ENCODE measurements around the gene BMPER. TPM values are rescaled to one million over a fixed set of nuclear protein-coding genes. Genes with fewer than 3 reads are reported as not detected.

The BMPER gene
- total RNA-seq, 1 experiment from 2014 or later: 0.50 TPM

DNA sequence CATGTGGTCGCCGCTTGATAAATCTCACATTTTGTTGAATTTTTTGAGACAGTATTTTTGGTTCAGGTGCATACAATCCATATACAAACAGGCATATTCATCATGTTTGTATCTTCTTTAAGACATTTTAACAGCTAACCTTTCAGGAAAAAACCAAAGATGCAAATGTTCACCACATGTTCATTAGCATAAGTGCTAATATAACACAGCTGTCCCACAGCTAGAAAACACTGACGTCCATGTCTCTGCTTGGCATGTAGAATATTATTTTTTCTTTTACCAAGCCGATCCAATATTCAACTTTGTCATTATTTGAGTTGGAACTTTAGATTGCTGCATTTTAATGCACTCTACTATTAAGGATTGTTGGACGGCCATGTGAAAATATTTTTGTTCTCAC is 31.2 kb downstream of the BMPER start:
- CTCF ChIA-PET: no interaction called here
- no peak for TF ChIP-seq EZH2 (IDR thresholded peaks at IDR 0.05; ENCODE audit: low read depth)
- no peak for TF ChIP-seq CTCF (conservative IDR thresholded peaks at IDR 0.05)
- intact Hi-C loops (cut with micrococcal nuclease; ENCODE audit: unreplicated experiment): no loop called here

DNA sequence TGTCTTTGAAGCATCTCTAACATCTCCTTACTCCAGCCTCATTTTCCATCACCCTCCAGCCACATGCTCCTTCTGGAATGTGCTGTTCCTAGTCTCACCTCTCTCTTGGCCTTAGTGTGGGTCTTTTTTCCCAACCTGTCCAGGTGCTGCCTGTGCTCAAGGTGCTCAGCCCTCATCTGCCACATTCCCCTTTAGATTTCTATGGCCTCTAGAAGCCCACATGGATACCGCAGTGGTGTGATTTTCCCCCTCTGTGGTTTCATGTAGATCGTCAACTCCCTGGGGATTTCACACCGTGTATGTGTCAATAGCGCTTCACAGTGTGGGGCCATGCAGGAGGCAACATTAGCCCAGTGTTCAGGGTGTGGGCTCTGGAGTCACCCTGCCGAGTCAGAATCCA is 32.5 kb downstream of the BMPER start:
- ChIA-PET CTCF (no interaction called here), POLR2A (ENCODE audit: unreplicated experiment) (no interaction called here)

More for the DNA sequence above, 31.2 kb downstream of the BMPER start:
- no peak overlapping the region for H3K27ac ChIP-seq
- H3F3A ChIP-seq (ENCODE audit: insufficient read depth, low read depth): no peaks in the 10 kb centered on the region
- no peaks in the 10 kb centered on the region for H3K9me2 ChIP-seq (ENCODE audit: insufficient read depth)
- H3K4me1 ChIP-seq (replicated peaks; ENCODE audit: insufficient read depth): no peaks in the 10 kb centered on the region
- no peak overlapping the region for H3K4me2 ChIP-seq
- H3K79me2 ChIP-seq (ENCODE audit: low read depth): no peaks in the 10 kb centered on the region
- no peak overlapping the region for H3K4me3 ChIP-seq
- H2AFZ ChIP-seq: no peak overlapping the region
- H3K27me3 ChIP-seq (ENCODE audit: insufficient read depth, low read depth): 0 out of 2 replicates have a peak, but pooled peaks cover 4% of the 10 kb centered on the region
- H4K20me1 ChIP-seq (ENCODE audit: insufficient read depth): no peaks in the 10 kb centered on the region
- no peak for DNase-seq
- no peaks in the 10 kb centered on the region for H3K36me3 ChIP-seq (ENCODE audit: low read depth)
- POLR2A ChIA-PET (ENCODE audit: unreplicated experiment): interaction anchor here (0.7 kb wide), 1 partner anchor 83 kb away, joined by 3 read pairs; no protein-coding TSS in a partner anchor
- no TSS peak for BruUV-seq (replicated peaks)
- no peaks in the 10 kb centered on the region for H3K9me3 ChIP-seq (ENCODE audit: insufficient read depth, low read depth)

GRCh38 chr7:33939121-33939520 is 33.8 kb downstream of the BMPER start:
- no peaks in the 10 kb centered on the region for H3K9me3 ChIP-seq (ENCODE audit: insufficient read depth, low read depth)
- H3K79me2 ChIP-seq (ENCODE audit: low read depth): no peaks in the 10 kb centered on the region
- CTCF ChIA-PET: no interaction called here
- H3K36me3 ChIP-seq (ENCODE audit: low read depth): no peaks in the 10 kb centered on the region
- POLR2A ChIA-PET (ENCODE audit: unreplicated experiment): no interaction called here
- BruUV-seq (replicated peaks): no TSS peak
- no peak overlapping the region for H3K4me2 ChIP-seq
- H3K4me1 ChIP-seq (replicated peaks; ENCODE audit: insufficient read depth): no peaks in the 10 kb centered on the region
- no peak overlapping the region for H3K27ac ChIP-seq
- no peak for DNase-seq
- no peak overlapping the region for H2AFZ ChIP-seq
- no peaks in the 10 kb centered on the region for H4K20me1 ChIP-seq (ENCODE audit: insufficient read depth)
- H3K27me3 ChIP-seq (ENCODE audit: insufficient read depth, low read depth): no peaks in the 10 kb centered on the region
- TF ChIP-seq CTCF (conservative IDR thresholded peaks at IDR 0.05) (no peak), EZH2 (IDR thresholded peaks at IDR 0.05; ENCODE audit: low read depth) (no peak)
- no peaks in the 10 kb centered on the region for H3F3A ChIP-seq (ENCODE audit: insufficient read depth, low read depth)
- H3K9me2 ChIP-seq (ENCODE audit: insufficient read depth): no peaks in the 10 kb centered on the region
- intact Hi-C loops (cut with micrococcal nuclease; ENCODE audit: unreplicated experiment): no loop called here
- H3K4me3 ChIP-seq: no peak overlapping the region

More for the DNA sequence above, 32.5 kb downstream of the BMPER start:
- no peaks in the 10 kb centered on the region for H3K9me3 ChIP-seq (ENCODE audit: insufficient read depth, low read depth)
- TF ChIP-seq EZH2 (IDR thresholded peaks at IDR 0.05; ENCODE audit: low read depth): no peak
- no peak for TF ChIP-seq CTCF (conservative IDR thresholded peaks at IDR 0.05)
- H3K4me3 ChIP-seq: no peak overlapping the region
- H3K9me2 ChIP-seq (ENCODE audit: insufficient read depth): no peaks in the 10 kb centered on the region
- no peaks in the 10 kb centered on the region for H3K4me1 ChIP-seq (replicated peaks; ENCODE audit: insufficient read depth)
- H3K4me2 ChIP-seq: no peak overlapping the region
- no peaks in the 10 kb centered on the region for H3K36me3 ChIP-seq (ENCODE audit: low read depth)
- no peak overlapping the region for H2AFZ ChIP-seq
- H3K27me3 ChIP-seq (ENCODE audit: insufficient read depth, low read depth): no peaks in the 10 kb centered on the region
- H4K20me1 ChIP-seq (ENCODE audit: insufficient read depth): no peaks in the 10 kb centered on the region
- H3K79me2 ChIP-seq (ENCODE audit: low read depth): no peaks in the 10 kb centered on the region
- no TSS peak for BruUV-seq (replicated peaks)
- no peak overlapping the region for H3K27ac ChIP-seq
- no peaks in the 10 kb centered on the region for H3F3A ChIP-seq (ENCODE audit: insufficient read depth, low read depth)
- peak in 1 of 2 experiments; percentile 25 for DNase-seq
- intact Hi-C loops (cut with micrococcal nuclease; ENCODE audit: unreplicated experiment): no loop called here
